Measurements from ENCODE around the gene GRK4.

- TF ChIP-seq CTCF (IDR thresholded peaks at IDR 0.05) (no peak), POLR2A (IDR thresholded peaks at IDR 0.05) (no peak)
Measured at GRCh38 chr4:3011456-3012220, 48.3 kb downstream of the GRK4 start.

All from upper lobe of left lung (tissue), 4 donors.